GM13976 (cell line): ENCODE results near the gene KL.

Experiments
- DNase-seq: peaks from one replicate; pipeline ENCODE4 v3.0.0; 2012; ENCODE audit warnings: low spot score
- CTCF ChIP-seq: IDR thresholded peaks from 2 replicates; pipeline ENCODE4 v1.5.1; 2012; ENCODE audit warnings: borderline replicate concordance, mild to moderate bottlenecking; ENCODE audit not compliant: insufficient read depth; ENCODE audit errors: extremely low read depth, missing control alignments, control extremely low read depth
- in situ Hi-C: fragments of 300-500 bp; cut with MboI; formaldehyde crosslinking; loops from one replicate; pipeline ENCODE4 v1.12.0; 2022; ENCODE audit warnings: low sequenced_read_pairs, mixed read lengths, inconsistent platforms; ENCODE audit not compliant: unreplicated experiment

The KL gene

GRCh38 chr13:33090755-33091414 lies 74.7 kb downstream of the KL start:
- in situ Hi-C loops, result no loop called here
- no peak for DNase-seq
- TF ChIP-seq CTCF, result no peak

- in situ Hi-C loops, result no loop called here
- no peak for TF ChIP-seq CTCF
- no peak for DNase-seq
Measured at GRCh38 chr13:33091415-33091774, 75.2 kb downstream of the KL start.

- DNase-seq, result no peak
- TF ChIP-seq CTCF, result no peak
Measured at GRCh38 chr13:33092073-33092987, 76.1 kb downstream of the KL start.

GRCh38 chr13:33096886-33097605 lies 80.8 kb downstream of the KL start:
- DNase-seq, result no peak
- in situ Hi-C loops, result no loop called here
- TF ChIP-seq CTCF, result no peak

More at GRCh38 chr13:33092073-33092987, 76.1 kb downstream of the KL start:
- in situ Hi-C loops, result no loop called here

GRCh38 chr13:33099860-33100259 lies 83.6 kb downstream of the KL start:
- DNase-seq, result no peak
- in situ Hi-C loops, result no loop called here
- no peak for TF ChIP-seq CTCF

- in situ Hi-C loops, result no loop called here
- no peak for DNase-seq
- TF ChIP-seq CTCF, result no peak
Measured at GRCh38 chr13:33100886-33101285, 84.7 kb downstream of the KL start.
